Transverse colon (tissue), 4 donors: Measurements from ENCODE around the gene HES5. TPM values are rescaled to one million over a fixed set of nuclear protein-coding genes. Genes with fewer than 3 reads are reported as not detected.

ENCODE experiments used
- DNase-seq: peaks from one replicate; pipeline ENCODE4 v3.0.0-alpha.2; 2019
- H3K27ac ChIP-seq, 4 donors: fragments of 200-600 bp; sonication (generic); 2 replicates each; pipeline ENCODE4 v1.5.1; 2016 to 2018; ENCODE audit warnings: inconsistent platforms in 4 of 4
- H3K27me3 ChIP-seq: fragments of 200-600 bp; sonication (generic); 2 replicates; pipeline ENCODE4 v1.5.1; 2017; ENCODE audit warnings: inconsistent platforms
- H3K36me3 ChIP-seq, 4 donors: fragments of 200-600 bp; sonication (generic); 2 replicates each; pipeline ENCODE4 v1.5.1; 2017 to 2019; ENCODE audit warnings: inconsistent platforms in 4 of 4
- H3K4me1 ChIP-seq, 4 donors: fragments of 200-600 bp; sonication (generic); 2 replicates each; pipeline ENCODE4 v1.5.1; 2017 to 2020; ENCODE audit warnings: inconsistent platforms in 4 of 4
- H3K4me3 ChIP-seq, 4 donors: fragments of 200-600 bp; sonication (generic); 1 replicate in 1 of 4; 2 replicates in 3 of 4; pipeline versions ENCODE4 v1.5.1 to v1.6.1; 2017 to 2019; ENCODE audit warnings: inconsistent platforms in 4 of 4
- H3K9me3 ChIP-seq, 2 donors: fragments of 200-600 bp; sonication (generic); 2 replicates each; pipeline ENCODE4 v1.5.1; 2017 to 2019; ENCODE audit warnings: inconsistent platforms in 2 of 2
- CTCF ChIP-seq, 5 experiments: fragments of 200-600 bp in 3 of 5; fragments of 450-650 bp in 2 of 5; sonication (generic) in 3 of 5; IDR thresholded peaks; 1 replicate in 2 of 5; 2 replicates in 3 of 5; pipeline ENCODE4 v1.5.1; 2016 to 2017; ENCODE audit warnings: antibody characterized with exemption in 5 of 5, inconsistent platforms in 3 of 5, mild to moderate bottlenecking in 2 of 5, moderate library complexity in 1 of 5
- EP300 ChIP-seq: sonication (generic); formaldehyde crosslinking; IDR thresholded peaks from one replicate; pipeline ENCODE4 v1.6.1; 2017; ENCODE audit warnings: antibody characterized with exemption, low read depth
- POLR2A ChIP-seq: fragments of 450-650 bp; IDR thresholded peaks from one replicate; pipeline ENCODE4 v1.6.1; 2016; ENCODE audit warnings: antibody characterized with exemption, mild to moderate bottlenecking, moderate library complexity
- POLR2AphosphoS5 ChIP-seq, 3 donors: sonication (generic); formaldehyde crosslinking; IDR thresholded peaks; one replicate each; pipeline ENCODE4 v1.6.1; 2016; ENCODE audit warnings: antibody characterized with exemption in 3 of 3
- WGBS, 2 donors: methylation state at CpG; one replicate each; pipeline ENCODE4 v1.1.5; 2018; ENCODE audit warnings: low coverage in 1 of 2; 5-methylcytosine and 5-hydroxymethylcytosine counted together
- in situ Hi-C, 4 donors: fragments of 200-750 bp; cut with MboI; loops; one replicate each; pipeline versions ENCODE4 v1.15.0 to v1.15.1; 2017; ENCODE audit warnings: low sequenced_read_pairs in 3 of 4, low pct_ligation_motif_present in 1 of 4, low pct_unique_long_range_greater_than_20kb in 1 of 4
- intact Hi-C: fragments of 100-400 bp; cut with DNase I; formaldehyde crosslinking; loops from one replicate; pipeline ENCODE4 v1.15.1; 2023; ENCODE audit warnings: low total_unique reads
- total RNA-seq, 4 donors: library from RNA; depleted of rRNA; stranded (reverse); fragments of >200 nt; gene quantifications; one replicate each; pipeline ENCODE4 v1.1.0, GENCODE V29; 2016

HES5 gene
- total RNA-seq, 4 donors from 2014 or later, result 0.64 to 1.1 TPM; not detected in 2

GRCh38 chr1:2508751-2509150, 21.3 kb downstream of the HES5 start:
- Histone ChIP-seq H3K27me3 (peaks cover 23% of the 10 kb centered on the region), H3K4me1 (peaks cover 0 to 3% (median 0%) of the 10 kb centered on the region in 4 donors), H3K27ac (no peak overlapping the region), H3K4me3 (no peak overlapping the region), H3K9me3 (no peaks in the 10 kb centered on the region), H3K36me3 (peaks cover 0 to 40% (median 18%) of the 10 kb centered on the region in 4 donors)
- no peak for DNase-seq
- WGBS, 2 donors, result 92% methylated on average over 29 of the region's 29 CpGs; no CpG with 5 or more reads in 1 of the 2 donors
- in situ Hi-C loops (no loop called here), intact Hi-C loops (no loop called here)
- TF ChIP-seq CTCF (IDR thresholded peaks at IDR 0.05) (no peak), EP300 (no peak), POLR2A (no peak), POLR2AphosphoS5 (IDR thresholded peaks at IDR 0.05) (no peak)

GRCh38 chr1:2508180-2508579, 21.9 kb downstream of the HES5 start:
- intact Hi-C loops (no loop called here), in situ Hi-C loops (no loop called here)
- 89% methylated on average over 22 of the region's 24 CpGs; no CpG with 5 or more reads in 1 of the 2 donors for WGBS, 2 donors
- Histone ChIP-seq H3K27me3 (peaks cover 28% of the 10 kb centered on the region), H3K36me3 (peaks cover 0 to 35% (median 16%) of the 10 kb centered on the region in 4 donors), H3K4me1 (peaks cover 0 to 3% (median 0%) of the 10 kb centered on the region in 4 donors), H3K4me3 (no peak overlapping the region), H3K27ac (no peak overlapping the region), H3K9me3 (no peaks in the 10 kb centered on the region)
- no peak for DNase-seq
- TF ChIP-seq CTCF (IDR thresholded peaks at IDR 0.05) (no peak), POLR2A (no peak), EP300 (no peak), POLR2AphosphoS5 (IDR thresholded peaks at IDR 0.05) (no peak)

- Histone ChIP-seq H3K9me3 (no peaks in the 10 kb centered on the region), H3K27ac (no peak overlapping the region), H3K4me3 (no peak overlapping the region), H3K27me3 (peaks cover 33% of the 10 kb centered on the region), H3K36me3 (peaks cover 0 to 33% (median 16%) of the 10 kb centered on the region in 4 donors), H3K4me1 (peaks cover 0 to 3% (median 0%) of the 10 kb centered on the region in 4 donors)
- TF ChIP-seq EP300, result no peak
- TF ChIP-seq POLR2A, result no peak
- no peak for TF ChIP-seq CTCF (IDR thresholded peaks at IDR 0.05)
- TF ChIP-seq POLR2AphosphoS5 (IDR thresholded peaks at IDR 0.05), result no peak
- DNase-seq, result no peak
- in situ Hi-C loops, result no loop called here
- intact Hi-C loops, result no loop called here
- 81% methylated on average over 6 of the region's 6 CpGs; no CpG with 5 or more reads in 1 of the 2 donors for WGBS, 2 donors
Measured at GRCh38 chr1:2507744-2508155, 22.3 kb downstream of the HES5 start.

GRCh38 chr1:2506901-2507565, 23.0 kb downstream of the HES5 start:
- no peak for DNase-seq
- Histone ChIP-seq H3K4me1 (peaks cover 0 to 3% (median 0%) of the 10 kb centered on the region in 4 donors), H3K9me3 (no peaks in the 10 kb centered on the region), H3K27ac (no peak overlapping the region), H3K4me3 (no peak overlapping the region), H3K36me3 (peaks cover 0 to 27% (median 12%) of the 10 kb centered on the region in 4 donors), H3K27me3 (peaks cover 40% of the 10 kb centered on the region)
- 63% methylated on average over 14 of the region's 15 CpGs; no CpG with 5 or more reads in 1 of the 2 donors for WGBS, 2 donors
- no peak for TF ChIP-seq POLR2AphosphoS5 (IDR thresholded peaks at IDR 0.05)
- TF ChIP-seq CTCF (IDR thresholded peaks at IDR 0.05), result no peak
- TF ChIP-seq EP300, result no peak
- no peak for TF ChIP-seq POLR2A
- in situ Hi-C loops, result no loop called here
- intact Hi-C loops, result no loop called here
